NCI-H510A (cell line): Measurements from ENCODE around the gene EMP1.

Source experiments
- DNase-seq: peaks from one replicate; lab custom pipeline; 2025; lab: John Stamatoyannopoulos, UW

EMP1 gene, protein sequence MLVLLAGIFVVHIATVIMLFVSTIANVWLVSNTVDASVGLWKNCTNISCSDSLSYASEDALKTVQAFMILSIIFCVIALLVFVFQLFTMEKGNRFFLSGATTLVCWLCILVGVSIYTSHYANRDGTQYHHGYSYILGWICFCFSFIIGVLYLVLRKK

DNA sequence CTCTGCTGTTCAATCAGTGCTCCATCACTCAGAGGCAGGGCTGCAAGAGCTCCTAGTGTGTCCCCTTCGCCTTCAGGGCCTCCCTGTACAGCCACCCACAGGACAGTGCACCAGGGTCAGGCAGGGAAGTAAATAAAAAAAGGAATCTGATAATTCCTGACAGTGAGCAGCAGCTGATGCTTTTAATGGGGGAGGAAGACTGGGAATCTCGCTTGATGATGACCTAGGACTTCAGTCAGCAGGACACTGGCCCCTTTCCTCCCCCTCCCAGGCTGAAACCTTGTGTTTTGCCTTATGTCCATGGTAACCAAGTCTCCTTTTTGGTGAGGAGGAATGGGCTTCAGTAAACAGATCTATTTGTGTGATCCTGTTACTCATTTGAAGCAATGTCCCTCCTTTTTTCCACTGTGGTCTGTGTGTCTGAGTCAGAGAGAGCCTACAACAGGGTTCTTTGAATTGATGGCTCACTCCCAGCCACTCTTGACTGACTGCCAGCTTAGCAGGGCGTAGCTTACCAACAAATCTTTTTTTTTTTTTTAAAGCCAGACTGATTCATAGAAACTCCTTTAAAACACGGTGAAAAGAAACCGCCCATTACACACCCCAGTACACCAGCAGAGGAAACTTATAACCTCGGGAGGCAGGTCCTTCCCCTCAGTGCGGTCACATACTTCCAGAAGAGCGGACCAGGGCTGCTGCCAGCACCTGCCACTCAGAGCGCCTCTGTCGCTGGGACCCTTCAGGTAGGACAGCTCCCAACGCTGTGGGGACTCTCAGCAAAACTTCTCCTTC lies at the start of gene EMP1:
EMP1 (plus strand) TSS at position 597 of the 792 bp plus-strand sequence. CDS start 14,785 bp downstream, outside the sequence.
- DNase-seq: no peak

DNA sequence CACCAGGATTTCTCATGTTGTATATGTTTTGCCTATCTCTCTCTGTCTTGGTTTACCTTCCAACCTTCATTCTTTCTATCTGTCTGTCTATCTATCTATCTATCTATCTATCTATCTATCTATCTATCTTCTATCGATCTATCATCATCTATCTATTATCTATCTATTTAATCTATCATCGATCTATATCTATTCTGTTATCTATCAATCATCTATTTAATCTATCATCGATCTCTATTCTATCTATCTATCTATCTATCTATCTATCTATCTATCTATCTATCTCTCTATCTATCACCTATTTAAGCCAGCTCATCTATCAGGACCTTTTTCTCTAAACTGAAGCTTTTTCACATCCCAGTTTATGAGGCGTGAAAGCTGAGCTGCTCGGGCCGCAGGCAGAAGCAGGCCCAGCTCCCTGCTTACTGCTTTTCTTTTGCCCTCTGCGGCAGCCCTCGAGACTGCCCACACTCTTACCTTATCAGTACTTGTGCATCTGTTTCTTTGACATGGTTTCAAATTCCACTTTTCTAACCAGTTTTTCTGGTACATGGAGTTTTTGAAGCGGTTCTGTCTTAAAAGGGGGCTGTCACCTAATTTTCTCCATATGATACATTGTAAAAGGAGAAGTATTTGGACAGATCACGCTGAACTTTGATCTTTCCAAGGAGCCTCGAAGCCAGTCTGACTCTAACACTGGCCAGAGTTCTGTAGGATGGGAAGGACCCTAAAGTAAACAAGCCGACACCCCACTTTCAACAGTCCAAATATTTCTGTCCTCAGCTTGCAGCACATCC lies 48.6 kb upstream of the EMP1 start:
- no peak for DNase-seq

- DNase-seq: no peak
These were observed 48.1 kb upstream of the EMP1 start for GRCh38 chr12:13148485-13148847.

GRCh38 chr12:13149411-13149810 lies 47.1 kb upstream of the EMP1 start:
- no peak for DNase-seq

DNA sequence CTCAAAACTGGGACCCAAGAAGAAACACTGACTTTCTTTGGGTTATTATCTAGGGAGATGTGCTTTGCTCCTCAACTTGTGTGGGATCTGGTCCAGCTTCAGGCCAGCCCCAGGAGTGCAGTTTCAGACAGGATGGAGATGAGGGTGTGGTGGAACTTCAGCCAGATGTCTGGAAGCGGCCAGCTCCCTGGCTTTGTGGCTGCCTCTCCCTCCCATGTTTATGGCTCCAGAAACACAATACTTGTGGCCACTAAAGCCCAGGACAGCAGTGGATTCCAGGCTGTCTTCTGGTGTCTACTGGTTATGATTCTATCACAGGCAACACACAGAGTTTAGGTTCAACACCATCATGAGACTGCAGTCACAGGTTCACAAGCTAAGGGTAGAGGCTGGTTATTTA lies 44.2 kb upstream of the EMP1 start:
- no peak for DNase-seq

- no peak for DNase-seq
These were observed 43.8 kb upstream of the EMP1 start for GRCh38 chr12:13152756-13153155.

DNA sequence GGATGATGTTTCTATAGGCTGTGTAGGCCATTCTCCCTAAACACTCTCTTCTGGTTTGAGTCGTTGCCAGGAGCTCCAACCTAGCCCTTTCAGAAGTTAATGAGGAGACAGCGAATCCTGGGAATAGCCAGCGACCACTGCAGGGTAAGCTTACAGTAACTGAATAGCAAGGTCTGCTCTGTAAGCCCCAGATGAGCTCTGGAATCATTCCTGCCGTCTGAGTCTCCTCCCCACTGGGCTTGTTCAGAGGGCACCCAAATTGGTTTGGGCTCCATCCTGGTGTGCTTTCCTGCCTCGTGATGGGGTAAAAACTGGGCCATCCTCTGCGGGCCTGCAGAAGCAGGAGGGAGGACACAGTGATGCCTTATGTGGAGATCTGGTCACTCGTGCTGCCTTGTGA lies 43.3 kb upstream of the EMP1 start:
- no peak for DNase-seq

- DNase-seq: no peak
These were observed 42.4 kb upstream of the EMP1 start for GRCh38 chr12:13154027-13154538.

GRCh38 chr12:13154831-13155230 lies 41.7 kb upstream of the EMP1 start:
- no peak for DNase-seq

DNA sequence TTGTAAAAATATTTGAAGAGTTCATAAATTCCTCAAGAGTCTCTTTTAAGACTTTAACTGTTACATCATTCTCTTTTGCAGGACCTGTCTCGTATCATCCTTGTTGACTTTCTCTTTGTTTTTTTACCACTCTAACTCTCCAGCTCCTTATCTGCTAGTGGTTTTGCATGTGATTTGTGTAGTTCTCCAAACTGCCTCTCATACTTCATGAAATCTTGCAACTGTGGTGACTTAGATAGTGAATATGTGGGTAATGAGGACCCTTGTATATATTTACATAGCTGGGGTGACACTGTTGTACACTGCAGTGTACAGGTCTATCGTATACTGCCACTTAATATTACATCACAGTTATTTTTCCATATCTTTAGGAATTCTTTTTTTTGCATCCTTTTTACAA lies 40.2 kb upstream of the EMP1 start:
- no peak for DNase-seq

- no peak for DNase-seq
These were observed 35.4 kb upstream of the EMP1 start for GRCh38 chr12:13161172-13161571.

DNA sequence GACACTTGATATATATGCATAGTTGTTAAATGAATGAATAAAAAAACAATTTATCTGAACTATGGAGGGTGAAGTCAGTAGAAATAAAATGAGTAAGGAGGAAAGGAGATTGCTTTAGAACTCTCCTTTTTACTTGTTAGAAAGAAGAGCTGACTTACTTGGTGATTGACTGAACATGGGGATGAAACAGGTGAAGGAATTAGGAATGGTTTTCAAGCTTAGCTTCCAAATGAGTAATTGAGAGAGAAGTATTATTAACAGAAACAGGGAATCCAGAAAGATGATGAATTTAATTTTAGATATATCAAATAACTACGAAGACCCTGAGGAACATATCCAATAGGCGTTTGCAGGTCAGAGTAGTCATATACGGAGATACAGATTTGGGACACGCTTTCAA lies 33.6 kb upstream of the EMP1 start:
- DNase-seq: no peak

DNA sequence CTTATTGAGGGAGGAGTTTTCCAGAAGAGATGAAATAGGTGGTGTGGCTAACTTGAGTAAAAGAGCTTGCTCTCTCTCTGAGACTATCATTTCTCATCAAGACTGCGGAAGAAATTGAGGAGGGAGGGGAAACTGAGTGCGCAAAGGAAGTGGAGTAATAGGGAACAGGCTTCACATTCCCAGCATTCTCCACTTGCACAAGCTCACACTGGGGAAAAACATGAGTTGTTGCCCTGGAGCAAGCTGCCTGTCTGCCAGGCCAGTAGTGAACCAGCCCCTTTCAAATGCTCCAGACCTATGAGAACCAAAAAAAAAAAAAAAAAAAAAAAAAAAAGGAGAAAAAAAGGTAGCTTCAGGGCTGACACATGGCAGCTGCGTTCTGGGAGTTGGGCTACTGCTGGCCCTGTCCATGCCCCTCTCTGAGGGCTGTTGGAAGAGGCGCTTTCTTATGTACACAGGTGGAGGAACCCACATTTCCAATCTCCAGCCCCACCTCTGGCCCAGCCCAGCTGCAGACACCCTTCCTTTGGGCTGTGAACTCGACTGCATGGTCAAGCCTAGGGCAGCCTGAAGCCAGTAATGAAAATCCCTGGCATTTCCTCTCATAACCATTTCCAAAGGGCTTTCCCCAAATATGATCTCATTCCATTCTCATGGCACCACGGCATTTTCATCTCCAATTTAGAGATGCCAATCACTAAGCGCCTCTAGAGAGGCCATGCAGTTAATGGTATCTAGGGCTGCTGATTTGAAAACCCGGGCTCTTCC lies 32.5 kb upstream of the EMP1 start:
- DNase-seq: no peak

GRCh38 chr12:13164921-13165616 lies 31.5 kb upstream of the EMP1 start:
- DNase-seq: no peak

- DNase-seq: no peak
These were observed 30.9 kb upstream of the EMP1 start for GRCh38 chr12:13165617-13166041.

DNA sequence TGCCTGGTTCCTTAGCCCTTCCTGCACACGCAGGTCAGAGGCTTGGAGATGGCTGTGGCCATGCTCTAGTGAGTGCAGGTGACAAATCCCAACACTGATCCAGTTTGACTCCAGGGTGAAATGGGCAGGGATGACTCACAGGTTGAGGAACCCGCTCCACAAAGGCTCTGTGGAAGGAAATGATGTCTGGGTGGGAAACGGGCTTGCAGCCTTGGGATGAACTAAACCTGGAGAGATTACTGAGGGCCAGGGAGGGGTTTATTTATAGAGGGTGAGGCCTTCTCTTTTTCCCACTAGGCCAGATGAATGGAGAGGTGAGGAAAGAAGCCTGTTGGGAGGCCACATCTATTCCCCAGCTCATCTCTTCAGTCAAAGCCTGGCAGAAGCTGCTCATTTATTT lies 29.3 kb upstream of the EMP1 start:
- DNase-seq: no peak

DNA sequence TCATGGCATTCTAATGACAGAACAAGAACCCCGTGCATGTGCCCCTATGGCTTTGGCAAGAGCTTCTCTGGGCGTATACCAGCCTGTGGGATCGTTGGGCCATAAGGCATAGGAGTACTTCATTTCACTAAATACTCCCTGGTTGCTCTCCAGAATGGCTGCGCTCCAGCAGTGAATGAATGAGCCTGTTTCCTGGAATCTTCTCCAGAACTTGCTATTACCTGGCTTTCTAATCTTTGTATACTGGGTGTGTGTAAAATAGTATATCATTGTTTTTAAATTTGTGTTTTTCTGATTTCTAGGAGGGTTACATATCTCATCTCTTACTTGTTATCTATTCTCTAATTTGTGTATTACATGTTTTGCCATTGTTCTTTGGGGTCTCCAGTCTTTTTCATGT lies 28.6 kb upstream of the EMP1 start:
- no peak for DNase-seq

DNA sequence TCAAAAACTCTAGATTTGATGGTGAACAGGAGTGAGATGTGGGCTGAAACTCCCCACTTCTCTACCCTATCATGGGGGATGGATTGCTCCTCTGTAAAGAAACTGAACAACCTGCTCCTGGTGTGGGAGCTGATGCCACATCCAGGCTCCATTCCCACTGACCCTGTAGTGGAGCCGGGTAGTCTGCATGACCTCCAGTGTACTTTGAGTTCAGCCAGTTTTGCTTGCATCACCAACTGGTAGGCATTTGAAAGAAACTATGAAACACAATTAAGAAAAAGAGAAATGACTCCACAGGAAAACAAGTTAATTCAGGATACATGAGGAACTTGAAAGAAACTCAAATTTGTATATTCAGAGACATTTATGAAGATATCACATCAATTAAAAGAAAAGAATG lies 27.3 kb upstream of the EMP1 start:
- DNase-seq: no peak

GRCh38 chr12:13170892-13171490 lies 25.5 kb upstream of the EMP1 start:
- no peak for DNase-seq

DNA sequence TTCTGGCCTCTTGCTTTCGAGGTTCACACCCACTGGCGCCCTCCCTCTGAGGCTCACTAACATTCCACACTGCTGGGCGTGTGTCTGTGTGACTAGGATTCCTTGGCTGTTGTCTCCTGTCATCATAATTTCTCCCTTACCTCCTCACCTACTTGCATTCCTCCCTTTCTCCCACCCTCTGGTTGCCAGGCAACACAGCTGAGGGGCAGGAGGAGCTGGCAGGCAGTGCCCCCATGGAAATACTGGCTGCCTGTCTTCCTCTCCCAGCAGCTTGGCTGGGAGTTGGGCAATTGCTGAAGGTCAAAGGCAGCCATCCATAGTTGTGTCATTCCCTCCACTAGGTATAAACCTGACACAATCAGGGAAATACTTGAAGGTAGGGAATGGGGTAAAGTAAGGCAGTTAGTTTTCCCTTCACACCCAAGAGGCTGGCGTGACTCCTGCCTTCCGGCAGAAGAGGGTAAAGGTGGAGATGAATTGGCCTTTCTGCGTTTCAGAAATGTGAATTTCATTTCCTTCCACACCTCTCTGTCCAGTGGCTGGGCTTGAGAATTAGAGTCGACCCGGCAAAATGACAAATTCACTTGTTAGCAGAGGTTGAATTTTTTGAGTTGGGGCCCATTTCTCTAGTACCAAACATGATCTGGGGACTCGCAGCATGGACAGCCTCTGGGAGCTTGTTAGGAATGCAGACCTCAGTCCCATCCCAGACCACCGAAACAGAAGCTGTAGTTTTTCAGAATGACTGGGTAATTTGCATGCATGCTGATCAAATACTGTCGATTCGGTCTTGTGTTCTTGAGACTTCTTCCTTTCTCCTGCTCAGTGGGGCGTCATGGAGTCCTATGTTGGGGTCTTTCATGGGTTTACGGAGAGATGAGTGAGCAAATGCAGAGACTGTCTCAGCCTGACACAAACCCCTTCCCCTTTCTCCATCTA lies 24.3 kb upstream of the EMP1 start:
- no peak for DNase-seq
